M059J (cell line): Measurements from ENCODE around the gene MTMR12. TPM values are rescaled to one million over a fixed set of nuclear protein-coding genes. Genes with fewer than 3 reads are reported as not detected.

Source experiments
- DNase-seq: peaks from one replicate; pipeline ENCODE4 v3.0.0-alpha.2; 2012; ENCODE audit warnings: low read depth
- total RNA-seq: library from RNA; depleted of rRNA; stranded (reverse); fragments of >200 nt; shearing (Covaris generic); gene quantifications from 2 replicates; pipeline ENCODE4 v1.2.3, GENCODE V29; 2014; rRNA removed

MTMR12 gene
- total RNA-seq, 1 experiment from 2014 or later, result 19.1 TPM

GRCh38 chr5:32190095-32190494 lies 122.6 kb downstream of the MTMR12 start:
- no peak for DNase-seq

DNA sequence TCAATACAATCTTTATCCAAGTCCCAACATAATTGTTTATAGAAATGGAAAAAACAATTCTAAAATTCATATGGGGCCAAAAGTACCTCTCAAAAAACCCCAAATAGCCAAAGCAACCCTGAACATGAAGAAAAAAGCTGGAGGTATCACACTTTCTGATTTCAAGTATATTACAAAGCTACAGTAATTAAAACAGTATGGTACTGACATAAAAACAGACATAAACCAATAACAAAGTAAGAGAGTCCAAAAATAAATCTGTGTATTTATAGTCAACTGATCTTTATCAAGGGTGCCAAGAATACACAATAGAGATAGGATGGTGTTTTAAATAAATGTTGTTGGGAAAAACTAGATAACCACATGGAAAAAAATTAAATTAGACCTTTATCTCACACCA lies 125.1 kb downstream of the MTMR12 start:
- no peak for DNase-seq

GRCh38 chr5:32182463-32183063 lies 130.2 kb downstream of the MTMR12 start:
- no peak for DNase-seq

Other genes with a start within 250 kb of the MTMR12 start
- gene GOLPH3, start 138.6 kb downstream of the MTMR12 start, total RNA-seq, result 67.4 and 98.1 TPM in 2 replicates
- 46.6 and 66.8 TPM in 2 replicates for gene ZFR, start 131.8 kb upstream of the MTMR12 start, total RNA-seq